ENCODE results near the gene DDX17. TPM values are rescaled to one million over a fixed set of nuclear protein-coding genes. Genes with fewer than 3 reads are reported as not detected.

DDX17 gene
- total and polyA plus RNA-seq, 9 of the 15 experiments (the other 6 are each of a cell fraction or from before 2014, with no cell fraction given): 17.6 to 421 (median 189) TPM

DNA sequence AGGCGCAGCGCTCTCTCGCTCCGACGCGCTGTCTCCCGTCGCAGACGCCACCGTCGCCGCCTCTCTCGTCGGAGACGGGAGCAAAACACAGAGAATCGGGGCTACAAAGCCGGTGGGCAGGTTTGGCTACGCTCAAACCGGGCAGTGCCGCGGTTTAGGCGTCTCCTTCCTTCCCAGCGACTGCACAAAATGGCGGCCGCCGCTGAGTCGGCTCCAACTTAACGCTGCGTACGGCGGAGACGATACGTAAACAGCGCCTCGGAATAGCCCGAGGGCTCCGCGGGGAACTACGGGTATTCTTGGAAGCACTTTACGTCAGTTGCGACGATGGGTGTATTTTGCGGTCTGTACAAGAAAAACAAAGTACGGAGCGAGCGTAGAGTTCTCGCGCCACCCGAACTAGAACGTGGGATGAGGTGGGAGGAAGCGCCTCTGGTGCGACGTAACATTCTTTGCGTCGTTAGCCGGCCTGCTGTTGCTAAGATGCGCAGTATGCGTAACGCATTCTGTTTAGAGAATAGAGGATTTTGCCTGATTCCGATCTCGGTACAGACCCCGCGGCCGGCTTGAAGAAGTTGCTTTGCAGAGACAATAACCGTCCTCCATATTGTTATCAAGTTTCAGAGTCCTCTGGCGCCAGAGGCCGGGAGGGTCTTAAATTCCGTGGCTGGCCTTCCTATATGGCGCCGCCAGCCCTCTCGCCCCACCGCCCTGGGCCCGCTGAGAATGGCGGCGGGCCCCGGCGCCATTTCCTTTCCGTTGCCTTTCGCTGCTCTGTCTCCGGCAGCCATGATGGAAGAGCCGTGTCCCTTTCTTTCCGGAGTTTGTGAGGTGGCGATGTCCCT lies at the start of gene DDX17 (continued):
- TF ChIP-seq ZNF280B (CRISPR knock-in tag; IDR thresholded peaks at IDR 0.05) (no peak), HDAC8 (tag; IDR thresholded peaks at IDR 0.05) (peak; percentile 88; the same call in 1 of the 2 replicates), L3MBTL2 (IDR thresholded peaks at IDR 0.05) (peak; percentile 28; the same call in 1 of the 2 replicates), TEAD4 (IDR thresholded peaks at IDR 0.05; ENCODE audit: low read length) (peak; percentile 79), TEAD4 (CRISPR knock-in tag; IDR thresholded peaks at IDR 0.05; ENCODE audit: borderline replicate concordance) (peak; percentile 67; the same call in 1 of the 2 replicates), HLTF (IDR thresholded peaks at IDR 0.05) (no peak), FOS (IDR thresholded peaks at IDR 0.05; ENCODE audit: extremely low read depth, insufficient read length) (no peak), ZNF354B (CRISPR knock-in tag; IDR thresholded peaks at IDR 0.05) (no peak), PHF21A (IDR thresholded peaks at IDR 0.05; ENCODE audit: borderline replicate concordance, low read depth) (no peak), MEF2D (tag; conservative IDR thresholded peaks at IDR 0.05; ENCODE audit: low read depth) (peak; percentile 57; the same call in 1 of the 2 replicates), SREBF1 (IDR thresholded peaks at IDR 0.05; ENCODE audit: borderline replicate concordance, low read depth, low read length) (no peak), ZNF696 (CRISPR knock-in tag; conservative IDR thresholded peaks at IDR 0.05) (no peak), SMAD2 (IDR thresholded peaks at IDR 0.05; ENCODE audit: low read depth, low read length) (no peak), ZBTB1 (CRISPR knock-in tag; IDR thresholded peaks at IDR 0.05; ENCODE audit: borderline replicate concordance, low read depth) (no peak), PPARD (CRISPR knock-in tag; IDR thresholded peaks at IDR 0.05) (no peak), ZNF253 (CRISPR knock-in tag; conservative IDR thresholded peaks at IDR 0.05) (no peak), VEZF1 (CRISPR knock-in tag; IDR thresholded peaks at IDR 0.05) (peak; percentile 42; the same call in 1 of the 2 replicates), ZNF143 (CRISPR knock-in tag; IDR thresholded peaks at IDR 0.05) (no peak), CCNT2 (IDR thresholded peaks at IDR 0.05; ENCODE audit: borderline replicate concordance, extremely low read depth, insufficient read length, low read depth, low read length) (no peak), RBM34 (IDR thresholded peaks at IDR 0.05; ENCODE audit: borderline replicate concordance, insufficient read depth, low read length) (no peak), ZBTB17 (CRISPR knock-in tag; IDR thresholded peaks at IDR 0.05) (peak; percentile 75), NCOA4 (IDR thresholded peaks at IDR 0.05; ENCODE audit: partially characterized antibody) (no peak)
- TF ChIP-seq, protein P1, sequence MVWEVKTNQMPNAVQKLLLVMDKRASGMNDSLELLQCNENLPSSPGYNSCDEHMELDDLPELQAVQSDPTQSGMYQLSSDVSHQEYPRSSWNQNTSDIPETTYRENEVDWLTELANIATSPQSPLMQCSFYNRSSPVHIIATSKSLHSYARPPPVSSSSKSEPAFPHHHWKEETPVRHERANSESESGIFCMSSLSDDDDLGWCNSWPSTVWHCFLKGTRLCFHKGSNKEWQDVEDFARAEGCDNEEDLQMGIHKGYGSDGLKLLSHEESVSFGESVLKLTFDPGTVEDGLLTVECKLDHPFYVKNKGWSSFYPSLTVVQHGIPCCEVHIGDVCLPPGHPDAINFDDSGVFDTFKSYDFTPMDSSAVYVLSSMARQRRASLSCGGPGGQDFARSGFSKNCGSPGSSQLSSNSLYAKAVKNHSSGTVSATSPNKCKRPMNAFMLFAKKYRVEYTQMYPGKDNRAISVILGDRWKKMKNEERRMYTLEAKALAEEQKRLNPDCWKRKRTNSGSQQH (CRISPR knock-in tag; IDR thresholded peaks at IDR 0.05): peak; percentile 14; the same call in 1 of the 2 replicates
- TF ChIP-seq, protein P2, sequence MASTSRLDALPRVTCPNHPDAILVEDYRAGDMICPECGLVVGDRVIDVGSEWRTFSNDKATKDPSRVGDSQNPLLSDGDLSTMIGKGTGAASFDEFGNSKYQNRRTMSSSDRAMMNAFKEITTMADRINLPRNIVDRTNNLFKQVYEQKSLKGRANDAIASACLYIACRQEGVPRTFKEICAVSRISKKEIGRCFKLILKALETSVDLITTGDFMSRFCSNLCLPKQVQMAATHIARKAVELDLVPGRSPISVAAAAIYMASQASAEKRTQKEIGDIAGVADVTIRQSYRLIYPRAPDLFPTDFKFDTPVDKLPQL (IDR thresholded peaks at IDR 0.05; ENCODE audit: extremely low read depth, insufficient read length): peak; percentile 86
